ENCODE measurements around the gene NEK3.
"Not testable (repeated sequence)": the region's sequence is repeated elsewhere in the genome, so short reads cannot be mapped to it uniquely, and the experiment has no call there.

The NEK3 gene

DNA sequence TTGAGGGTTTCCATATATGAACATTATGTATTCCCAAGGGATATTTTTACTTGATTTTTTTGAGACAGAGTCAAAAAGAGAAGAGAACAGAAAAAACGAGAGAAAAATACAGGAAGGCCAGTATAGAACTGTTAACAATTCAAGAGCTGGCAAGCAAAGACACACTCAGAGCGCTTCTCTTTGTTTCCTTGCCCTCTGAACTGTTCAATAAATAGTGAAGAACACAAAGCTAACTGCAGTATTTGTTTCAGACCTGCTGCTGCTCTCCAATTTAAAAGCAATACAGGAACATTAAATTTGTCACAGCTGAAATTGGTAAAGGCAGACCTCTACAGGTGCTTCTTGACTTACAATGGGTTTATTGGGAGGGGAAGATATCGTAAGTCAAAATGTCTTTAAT, 14.0 kb upstream of the NEK3 start:
- intact Hi-C loops (cut with DNase I), result no loop called here
- no peak for DNase-seq

DNA sequence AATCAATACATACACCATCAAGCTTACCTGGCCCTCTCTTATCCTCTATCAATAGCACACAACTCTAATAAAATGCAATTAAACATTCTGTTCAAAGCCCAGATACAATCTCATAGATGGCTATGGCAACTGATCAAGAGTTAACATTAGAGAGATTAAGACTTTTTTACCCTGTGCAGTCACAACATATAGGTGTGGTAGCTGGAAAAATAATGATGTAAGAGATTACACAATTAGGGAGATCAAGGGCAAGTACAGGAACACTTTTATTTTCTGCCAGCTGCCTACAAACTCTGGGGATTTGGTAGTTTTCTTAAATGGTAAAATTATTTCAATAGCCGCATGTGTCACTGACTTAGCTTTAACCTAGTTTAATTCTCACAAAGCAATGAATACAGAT, 12.3 kb upstream of the NEK3 start:
- intact Hi-C loops (cut with DNase I); DNase-seq: not testable (repeated sequence)

DNA sequence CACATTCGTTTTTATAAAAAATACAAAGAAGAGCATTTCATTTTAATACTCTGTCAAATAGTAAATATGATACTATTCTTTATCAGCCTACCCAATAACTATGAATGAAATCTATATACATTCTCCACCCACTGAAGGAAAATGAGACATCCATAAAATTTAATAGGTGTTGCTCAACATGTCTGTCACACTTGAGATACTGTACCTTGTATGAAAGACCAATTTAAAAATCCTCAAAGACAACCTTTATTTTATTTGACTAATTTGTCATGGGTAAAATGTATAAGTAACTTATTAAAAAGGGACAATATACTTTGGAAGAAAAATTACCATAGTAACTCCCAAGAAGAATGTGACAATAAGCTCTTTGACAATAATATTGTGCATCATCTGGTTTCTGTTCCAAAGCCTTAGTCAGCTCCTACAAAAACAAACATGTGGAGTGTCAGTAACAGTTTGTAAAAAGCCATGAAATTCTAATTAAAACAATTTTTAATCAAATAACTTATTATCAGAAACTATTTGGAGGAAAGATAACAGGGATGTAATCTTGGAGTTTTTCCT, 11.5 kb upstream of the NEK3 start:
- DNase-seq; intact Hi-C loops (cut with DNase I): not testable (repeated sequence)

- no peak for DNase-seq
- intact Hi-C loops (cut with DNase I), result no loop called here
Measured at GRCh38 chr13:52169839-52170238, 10.4 kb upstream of the NEK3 start.

- intact Hi-C loops (cut with DNase I), result no loop called here
Measured at GRCh38 chr13:52165411-52165810, 6.0 kb upstream of the NEK3 start.

GRCh38 chr13:52164989-52165388, 5.6 kb upstream of the NEK3 start:
- no peak for DNase-seq
- intact Hi-C loops (cut with DNase I), result no loop called here

More at GRCh38 chr13:52165411-52165810, 6.0 kb upstream of the NEK3 start:
- no peak for DNase-seq

DNA sequence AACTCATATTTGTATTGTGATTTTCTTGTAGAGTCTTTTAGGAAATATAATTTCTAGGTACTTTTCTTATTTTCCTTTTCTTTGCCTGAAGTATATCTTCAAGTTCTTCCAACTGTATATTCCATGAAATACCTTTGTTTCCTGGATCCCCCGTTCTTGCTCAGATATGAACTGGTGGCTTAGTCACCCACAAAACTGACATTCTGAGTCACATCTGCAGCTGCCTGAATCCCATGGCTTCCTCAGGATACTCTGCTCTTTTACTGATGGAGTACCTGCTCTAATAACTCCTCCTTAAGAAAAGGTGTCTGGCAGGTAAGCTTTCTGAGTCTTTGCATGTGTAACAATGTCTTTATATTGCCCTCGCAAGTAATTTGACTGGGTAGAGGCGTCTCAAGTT, 4.5 kb upstream of the NEK3 start:
- DNase-seq; intact Hi-C loops (cut with DNase I): not testable (repeated sequence)

GRCh38 chr13:52162279-52163101, 3.1 kb upstream of the NEK3 start:
- DNase-seq, result no peak
- intact Hi-C loops (cut with DNase I), result no loop called here

DNA sequence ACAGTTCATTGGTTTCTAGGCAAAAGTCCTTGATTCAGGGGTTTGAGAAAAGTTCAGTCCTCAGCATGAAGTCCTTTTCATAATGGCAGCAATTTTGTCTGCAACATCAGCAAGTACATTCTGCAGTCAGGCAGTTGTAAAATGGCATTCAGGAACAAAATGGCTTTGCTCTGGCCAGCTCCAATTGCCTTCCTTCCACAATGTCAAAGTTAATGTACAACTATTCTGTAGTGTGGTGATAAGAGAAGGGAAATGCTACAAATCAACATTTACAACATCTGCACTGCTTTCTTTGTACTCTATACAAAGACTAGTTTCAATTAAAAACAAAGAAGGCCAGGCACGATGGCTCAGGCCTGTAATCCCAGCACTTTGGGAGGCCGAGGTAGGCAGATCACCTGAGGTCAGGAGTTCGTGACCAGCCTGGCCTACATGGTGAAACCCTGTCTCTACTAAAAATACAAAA, 1.8 kb upstream of the NEK3 start:
- no peak for DNase-seq
- intact Hi-C loops (cut with DNase I), result no loop called here

- no peak for DNase-seq
- intact Hi-C loops (cut with DNase I), result no loop called here
Measured at GRCh38 chr13:52160506-52160905, 1.1 kb upstream of the NEK3 start.

DNA sequence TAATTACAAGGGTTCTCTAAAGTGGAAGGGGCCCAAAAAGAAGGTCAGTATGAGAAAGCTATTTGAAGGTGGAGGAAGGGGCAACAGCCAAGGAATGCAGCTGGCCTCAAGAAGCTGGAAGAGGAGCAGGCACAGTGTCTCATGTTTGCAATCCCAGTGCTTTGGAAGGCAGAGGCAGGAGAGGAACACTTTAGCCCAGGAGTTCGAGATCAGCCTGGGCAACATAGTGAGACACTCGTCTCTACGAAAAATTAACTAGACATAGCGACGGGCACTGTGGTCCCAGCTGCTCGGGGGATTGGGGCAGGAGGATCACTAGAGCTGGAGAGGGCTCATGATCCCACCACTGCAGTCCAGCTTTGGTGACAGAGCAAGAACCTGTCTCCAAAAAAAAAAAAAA, 656 bp upstream of the NEK3 start:
- no peak for DNase-seq
- intact Hi-C loops (cut with DNase I), result no loop called here

DNA sequence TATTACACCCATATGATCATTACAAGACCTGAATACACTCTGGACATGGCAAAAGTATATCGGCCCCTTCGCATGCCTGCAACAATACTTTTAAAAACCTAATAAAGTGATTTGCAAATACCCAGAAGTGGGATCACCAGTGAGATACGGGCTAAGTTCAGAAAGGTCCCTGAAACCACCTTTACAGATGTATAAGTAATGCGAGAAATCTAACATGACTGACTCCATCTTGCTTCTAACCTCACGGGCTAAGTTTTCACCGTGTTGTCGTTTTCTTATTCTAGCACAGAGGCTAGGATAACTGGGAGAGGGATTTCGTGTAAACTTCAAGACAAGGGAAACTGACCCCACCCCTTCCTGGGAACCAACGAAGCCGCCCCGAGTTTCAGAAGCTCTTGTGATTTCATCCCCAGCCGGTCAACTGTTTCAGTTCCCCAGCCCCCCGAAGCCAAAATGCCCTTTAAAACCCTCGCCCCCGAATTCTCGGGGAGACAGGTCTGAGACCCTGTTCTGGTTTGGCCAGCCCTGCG, 703 bp downstream of the NEK3 start:
- intact Hi-C loops (cut with DNase I), result loop anchor here (5.0 kb wide), 1 partner anchor 34 kb away; no protein-coding TSS in a partner anchor
- DNase-seq, result peak in 3 of 10 donors; percentile 11 to 26 (median 21)

DNA sequence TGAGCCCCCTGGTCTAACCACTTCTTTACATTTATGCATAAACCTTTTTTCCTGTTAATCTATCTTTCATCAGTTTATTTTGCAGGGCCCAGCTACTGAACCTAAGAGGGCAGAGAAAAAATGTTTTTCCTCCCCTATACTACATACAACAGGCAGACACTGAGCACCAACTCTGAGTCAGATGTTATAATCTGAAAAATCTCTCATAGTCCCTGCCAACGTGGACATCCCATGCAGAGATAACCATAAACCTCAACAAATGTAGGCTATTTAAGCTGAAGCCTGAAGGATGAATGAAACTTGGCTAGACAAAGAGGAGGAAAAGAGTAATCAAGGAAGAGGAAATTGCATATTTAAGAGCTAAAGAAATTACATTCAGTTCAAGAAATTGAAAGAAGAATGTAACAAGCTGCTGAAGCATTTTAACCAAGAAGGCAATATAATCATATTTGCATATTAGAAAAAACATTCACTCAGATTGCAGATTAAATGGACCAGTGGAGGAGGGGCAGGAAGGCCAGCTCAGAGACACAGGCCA, 2.6 kb downstream of the NEK3 start:
- no peak for DNase-seq
- intact Hi-C loops (cut with DNase I), result loop anchor here (5.0 kb wide), 1 partner anchor 36 kb away; no protein-coding TSS in a partner anchor

DNA sequence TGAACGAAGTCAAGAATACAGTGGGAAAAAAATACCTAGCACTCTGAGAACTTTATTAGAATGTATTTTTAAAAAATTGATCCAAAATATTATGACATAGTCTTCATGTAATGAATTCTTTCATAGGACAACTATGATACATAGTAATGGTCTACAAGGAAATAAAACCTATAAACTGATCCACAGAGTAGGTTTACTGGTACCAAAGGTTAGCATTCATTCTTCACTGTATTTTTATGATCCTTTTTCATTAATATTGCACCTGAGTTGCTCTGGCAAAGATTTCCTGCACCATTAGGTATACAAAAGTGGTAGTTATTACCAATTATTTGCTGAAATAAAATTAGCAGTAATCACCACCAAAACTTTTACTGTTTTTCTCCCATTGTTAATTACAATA, 4.2 kb downstream of the NEK3 start:
- intact Hi-C loops (cut with DNase I), result loop anchor here (5.0 kb wide), 1 partner anchor 37 kb away; no protein-coding TSS in a partner anchor

DNA sequence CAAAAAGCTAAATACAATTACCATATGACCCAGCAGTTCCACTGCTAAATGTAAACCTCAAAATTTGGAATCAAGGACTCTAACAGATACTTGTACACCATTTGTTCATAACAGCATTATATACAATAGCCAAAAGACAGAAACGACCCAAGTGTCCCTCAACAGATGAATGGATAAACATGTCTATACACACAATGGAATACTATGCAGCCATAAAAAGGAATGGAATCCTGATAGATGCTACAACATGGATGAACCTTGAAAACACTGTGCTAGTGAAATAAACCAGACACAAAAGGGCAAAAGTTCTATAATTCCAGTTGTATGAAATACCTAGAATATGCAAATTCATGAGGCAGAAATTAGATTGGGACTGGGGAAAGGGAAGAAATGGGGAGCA, 12.2 kb downstream of the NEK3 start:
- intact Hi-C loops (cut with DNase I), result no loop called here
- no peak for DNase-seq

More for the DNA sequence above, 4.2 kb downstream of the NEK3 start:
- DNase-seq, result no peak

DNA sequence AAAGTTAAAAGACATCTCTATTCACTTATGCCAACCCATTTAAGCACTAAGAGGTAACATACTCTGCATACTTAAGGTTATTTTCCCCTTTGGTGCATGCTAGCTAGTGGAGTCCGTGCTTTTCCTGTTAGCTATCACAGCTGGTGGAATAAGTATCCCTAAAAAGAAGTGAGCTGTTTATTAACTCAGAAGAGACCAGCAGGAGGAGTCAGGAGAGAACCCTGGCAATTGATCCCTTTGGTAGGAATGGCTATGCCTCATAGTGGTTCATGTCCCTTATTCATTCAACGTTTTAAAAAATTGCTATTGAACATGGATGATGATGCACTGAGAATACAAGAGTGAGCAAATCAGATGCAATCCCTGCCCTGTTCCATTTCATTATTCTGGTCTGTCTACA, 18.1 kb downstream of the NEK3 start:
- intact Hi-C loops (cut with DNase I), result no loop called here
- no peak for DNase-seq

DNA sequence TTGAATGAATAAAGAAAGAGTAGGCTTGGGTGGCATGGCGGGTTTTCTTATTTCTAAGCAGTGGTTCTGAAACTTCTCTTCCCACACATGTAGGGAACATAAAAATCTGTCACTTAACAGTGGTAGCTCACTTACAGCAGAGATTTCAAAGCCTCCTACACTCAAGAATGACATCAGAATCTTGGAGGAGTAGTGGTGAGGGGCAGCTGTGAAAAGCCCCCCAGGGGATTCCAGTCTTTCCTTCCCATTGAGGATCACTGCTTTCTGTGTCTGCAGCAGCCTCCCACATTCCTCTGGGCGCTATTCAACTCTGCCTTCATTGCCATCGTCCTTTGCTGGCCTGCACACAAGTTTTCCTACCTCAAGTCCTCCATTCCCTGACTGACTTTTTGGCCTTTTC, 21.9 kb downstream of the NEK3 start:
- DNase-seq, result no peak
- intact Hi-C loops (cut with DNase I), result no loop called here

- intact Hi-C loops (cut with DNase I), result no loop called here
Measured at GRCh38 chr13:52136763-52137162, 22.6 kb downstream of the NEK3 start.

GRCh38 chr13:52130641-52131040, 28.8 kb downstream of the NEK3 start:
- no peak for DNase-seq
- intact Hi-C loops (cut with DNase I), result no loop called here

More at GRCh38 chr13:52136763-52137162, 22.6 kb downstream of the NEK3 start:
- no peak for DNase-seq

DNA sequence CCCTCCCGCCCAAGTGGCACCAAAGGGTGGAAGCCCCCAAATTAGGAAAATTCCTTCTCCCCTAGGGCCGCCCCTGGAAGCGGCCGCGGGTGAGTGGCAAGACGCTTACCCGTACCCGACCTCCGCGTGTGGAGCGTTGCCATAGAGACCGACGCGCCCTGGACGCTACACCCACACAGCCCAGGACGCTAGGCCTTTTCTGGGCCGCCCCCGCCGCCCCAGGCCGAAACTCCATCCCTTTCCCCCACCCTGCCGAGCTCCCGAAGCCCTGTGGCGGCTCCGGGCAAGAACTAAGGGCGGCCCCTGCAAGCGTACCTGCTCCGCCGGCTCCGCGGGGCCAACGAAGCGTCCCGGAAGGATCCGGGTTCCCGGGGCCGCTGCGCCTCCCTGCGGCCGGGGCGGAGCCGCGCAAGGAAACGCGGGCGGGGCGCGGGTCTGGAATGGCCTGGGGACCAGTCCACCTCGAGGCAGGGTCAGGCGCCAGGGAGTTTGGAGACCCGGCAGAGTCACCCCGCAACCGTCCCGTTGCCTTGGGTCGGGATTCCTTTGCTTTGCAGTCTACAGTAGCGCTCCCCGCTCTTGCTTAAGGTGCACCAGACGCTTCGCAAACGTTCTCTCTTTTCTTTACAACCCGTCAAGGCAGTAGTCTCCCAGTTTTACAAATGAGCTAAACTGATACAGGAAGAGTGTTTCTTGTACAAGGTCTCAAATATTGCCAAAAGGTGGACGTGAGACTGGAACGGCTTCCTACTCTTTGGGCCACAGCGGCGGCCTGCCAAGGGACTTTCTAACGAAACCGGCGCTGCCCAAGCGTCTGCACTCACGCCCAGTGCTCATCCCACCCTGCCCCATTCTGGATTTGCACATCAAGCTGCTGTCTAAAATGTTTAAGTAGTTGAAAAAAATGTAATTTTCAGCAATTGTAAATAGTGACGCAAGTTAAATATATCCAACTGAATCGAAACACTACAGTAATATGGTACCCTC, 30.4 kb downstream of the NEK3 start, which contains the start of gene NEK5:
Gene NEK5 (minus strand): TSS at position 360 of the 987 bp plus-strand sequence. CDS start 1,591 bp downstream, outside the sequence.
- intact Hi-C loops (cut with DNase I), result loop anchor here (1.0 to 5.0 kb wide), 5 partner anchors 66 to 312 kb away; partner anchors contain the start of gene TMEM272
- DNase-seq, result peak; percentile 21 to 93 (median 55)

Measured in posterior cingulate gyrus (tissue), 11 donors.